ENCODE results near the gene CILP. TPM values are rescaled to one million over a fixed set of nuclear protein-coding genes. Genes with fewer than 3 reads are reported as not detected.

CILP gene
- total and polyA plus RNA-seq, 2 of the 13 experiments (the other 11 are each of a cell fraction or from before 2014, with no cell fraction given), result 0.03 TPM; not detected in 1

GRCh38 chr15:65184868-65185717 lies 26.2 kb downstream of the CILP start, which contains the start of gene CLPX (continued):
- TF ChIP-seq PREB (CRISPR knock-in tag; IDR thresholded peaks at IDR 0.05), result no peak
- TF ChIP-seq FOXA3 (CRISPR knock-in tag; IDR thresholded peaks at IDR 0.05), result peak; percentile 8; the same call in 1 of the 2 replicates
- no peak for TF ChIP-seq CENPX (CRISPR knock-in tag; IDR thresholded peaks at IDR 0.05)
- no peak for TF ChIP-seq ZNF550 (CRISPR knock-in tag; IDR thresholded peaks at IDR 0.05; ENCODE audit: borderline replicate concordance)
- no peak for TF ChIP-seq PRMT3 (CRISPR knock-in tag; IDR thresholded peaks at IDR 0.05; ENCODE audit: borderline replicate concordance, low read depth)
- peak; percentile 94 for TF ChIP-seq ZSCAN21 (CRISPR knock-in tag; IDR thresholded peaks at IDR 0.05; ENCODE audit: borderline replicate concordance)
- no peak for TF ChIP-seq ZBTB4 (CRISPR knock-in tag; IDR thresholded peaks at IDR 0.05; ENCODE audit: borderline replicate concordance)
- TF ChIP-seq, protein P1, sequence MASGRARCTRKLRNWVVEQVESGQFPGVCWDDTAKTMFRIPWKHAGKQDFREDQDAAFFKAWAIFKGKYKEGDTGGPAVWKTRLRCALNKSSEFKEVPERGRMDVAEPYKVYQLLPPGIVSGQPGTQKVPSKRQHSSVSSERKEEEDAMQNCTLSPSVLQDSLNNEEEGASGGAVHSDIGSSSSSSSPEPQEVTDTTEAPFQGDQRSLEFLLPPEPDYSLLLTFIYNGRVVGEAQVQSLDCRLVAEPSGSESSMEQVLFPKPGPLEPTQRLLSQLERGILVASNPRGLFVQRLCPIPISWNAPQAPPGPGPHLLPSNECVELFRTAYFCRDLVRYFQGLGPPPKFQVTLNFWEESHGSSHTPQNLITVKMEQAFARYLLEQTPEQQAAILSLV (CRISPR knock-in tag; IDR thresholded peaks at IDR 0.05; ENCODE audit: borderline replicate concordance), result no peak
- TF ChIP-seq ZNF281 (CRISPR knock-in tag; IDR thresholded peaks at IDR 0.05; ENCODE audit: borderline replicate concordance), result peak; percentile 65; the same call in 1 of the 2 replicates
- TF ChIP-seq, protein P2, sequence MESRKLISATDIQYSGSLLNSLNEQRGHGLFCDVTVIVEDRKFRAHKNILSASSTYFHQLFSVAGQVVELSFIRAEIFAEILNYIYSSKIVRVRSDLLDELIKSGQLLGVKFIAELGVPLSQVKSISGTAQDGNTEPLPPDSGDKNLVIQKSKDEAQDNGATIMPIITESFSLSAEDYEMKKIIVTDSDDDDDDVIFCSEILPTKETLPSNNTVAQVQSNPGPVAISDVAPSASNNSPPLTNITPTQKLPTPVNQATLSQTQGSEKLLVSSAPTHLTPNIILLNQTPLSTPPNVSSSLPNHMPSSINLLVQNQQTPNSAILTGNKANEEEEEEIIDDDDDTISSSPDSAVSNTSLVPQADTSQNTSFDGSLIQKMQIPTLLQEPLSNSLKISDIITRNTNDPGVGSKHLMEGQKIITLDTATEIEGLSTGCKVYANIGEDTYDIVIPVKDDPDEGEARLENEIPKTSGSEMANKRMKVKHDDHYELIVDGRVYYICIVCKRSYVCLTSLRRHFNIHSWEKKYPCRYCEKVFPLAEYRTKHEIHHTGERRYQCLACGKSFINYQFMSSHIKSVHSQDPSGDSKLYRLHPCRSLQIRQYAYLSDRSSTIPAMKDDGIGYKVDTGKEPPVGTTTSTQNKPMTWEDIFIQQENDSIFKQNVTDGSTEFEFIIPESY (CRISPR knock-in tag; IDR thresholded peaks at IDR 0.05), result no peak
- peak; percentile 14; the same call in 1 of the 2 replicates for TF ChIP-seq MEF2D (CRISPR knock-in tag; IDR thresholded peaks at IDR 0.05)
- TF ChIP-seq MAX (IDR thresholded peaks at IDR 0.05), result peak; percentile 68
- peak; percentile 59 for TF ChIP-seq RARA (CRISPR knock-in tag; IDR thresholded peaks at IDR 0.05)
- no peak for TF ChIP-seq ZNF10 (CRISPR knock-in tag; IDR thresholded peaks at IDR 0.05; ENCODE audit: borderline replicate concordance, low read depth)
- no peak for TF ChIP-seq ZNF264 (CRISPR knock-in tag; IDR thresholded peaks at IDR 0.05)
- TF ChIP-seq SNRNP70 (IDR thresholded peaks at IDR 0.05; ENCODE audit: low read depth, low read length), result no peak
- peak; percentile 32; the same call in 1 of the 2 replicates for TF ChIP-seq SP2 (CRISPR knock-in tag; IDR thresholded peaks at IDR 0.05)
